ENCODE measurements around the gene PEAK1. TPM values are rescaled to one million over a fixed set of nuclear protein-coding genes. Genes with fewer than 3 reads are reported as not detected.

PEAK1 gene
- total RNA-seq, 1 experiment from 2014 or later, result 21.2 TPM

DNA sequence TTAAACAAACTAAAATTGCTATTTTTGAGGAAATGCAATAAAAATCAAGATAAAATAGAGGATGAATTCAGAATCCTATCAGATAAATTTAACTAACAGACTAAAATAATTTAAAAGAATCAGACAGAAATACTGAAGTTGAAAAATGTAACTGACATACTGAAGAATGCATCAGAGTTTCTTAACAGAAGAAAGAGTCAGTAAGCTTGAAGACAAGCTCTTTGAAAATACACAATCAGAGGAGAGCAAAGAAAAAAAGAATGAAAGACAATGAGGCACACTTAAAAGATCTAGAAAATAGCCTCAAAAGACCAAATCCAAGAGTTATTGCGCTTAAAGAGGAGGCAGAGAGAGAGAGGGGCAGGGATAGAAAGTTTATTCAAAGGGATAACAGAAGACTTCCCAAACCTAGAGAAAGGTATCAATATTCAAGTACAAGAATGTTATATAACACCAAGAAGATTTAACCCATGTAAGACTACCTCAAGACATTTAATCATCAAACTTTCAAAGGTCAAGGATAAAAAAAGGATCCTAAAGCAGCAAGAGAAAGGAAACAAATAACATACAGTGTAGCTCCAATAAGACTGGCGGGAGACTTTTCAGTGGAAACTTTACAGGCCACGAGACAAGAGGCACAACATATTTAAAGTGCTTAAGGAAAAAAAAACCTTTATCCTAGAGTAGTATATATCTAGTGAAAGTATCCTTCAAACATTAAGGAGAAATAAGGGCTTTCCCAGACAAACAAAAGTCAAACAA is 24.7 kb downstream of the PEAK1 start:
- Histone ChIP-seq H3K79me2 (ENCODE audit: insufficient read depth, low read length) (peaks cover 4% of the 10 kb centered on the region; the same call in 1 of the 2 replicates), H2BK120ac (ENCODE audit: low read depth, low read length, poor library complexity, severe bottlenecking) (no peak overlapping the region), H2BK15ac (ENCODE audit: low read depth, low read length) (no peak overlapping the region), H3K4ac (ENCODE audit: low read depth, low read length) (no peak overlapping the region), H4K20me1 (ENCODE audit: control insufficient read depth, insufficient read depth, insufficient read length) (no peaks in the 10 kb centered on the region), H2BK20ac (ENCODE audit: low read depth, low read length, poor library complexity, severe bottlenecking) (no peak overlapping the region), H3K9me3 (ENCODE audit: control insufficient read depth, low read depth, low read length) (no peaks in the 10 kb centered on the region), H3K4me2 (ENCODE audit: insufficient read depth, insufficient read length, low read length) (no peak overlapping the region), H3T11ph (ENCODE audit: low read length) (no peak overlapping the region), H3K27me3 (ENCODE audit: insufficient read depth, low read length) (no peaks in the 10 kb centered on the region), H2BK5ac (ENCODE audit: insufficient read length, low read length) (no peak overlapping the region), H4K5ac (ENCODE audit: insufficient read length, low read depth, low read length) (no peak overlapping the region), H2AK5ac (ENCODE audit: insufficient read length, low read length) (no peak overlapping the region), H2BK12ac (ENCODE audit: insufficient read length, low read depth, low read length) (no peak overlapping the region), H3K27ac (ENCODE audit: insufficient read length, low read depth, low read length) (no peak overlapping the region), H3K79me1 (ENCODE audit: insufficient read depth, low read depth, low read length, poor library complexity, severe bottlenecking) (peaks cover 3% of the 10 kb centered on the region), H3K4me1 (ENCODE audit: insufficient read depth, low read length) (no peaks in the 10 kb centered on the region), H3K23me2 (ENCODE audit: insufficient read length, low read depth, low read length, poor library complexity, severe bottlenecking) (no peaks in the 10 kb centered on the region), H3K56ac (ENCODE audit: insufficient read length, low read depth, low read length) (no peak overlapping the region), H2AFZ (ENCODE audit: low read length) (no peak overlapping the region), H3K14ac (ENCODE audit: insufficient read depth, low read length) (no peak overlapping the region), H4K8ac (replicated peaks; ENCODE audit: insufficient read length, low read depth, low read length) (no peak overlapping the region), H4K91ac (ENCODE audit: insufficient read length, low read depth, low read length) (no peak overlapping the region), H3K18ac (ENCODE audit: insufficient read length, low read depth, low read length) (no peak overlapping the region), H3K23ac (ENCODE audit: insufficient read length, low read depth, low read length) (no peak overlapping the region), H3K9ac (ENCODE audit: extremely low read depth, insufficient read length, low read length) (no peak overlapping the region)
- H3K4me1 Mint-ChIP-seq, result peaks cover 0 to 6% of the 10 kb centered on the region in 2 experiments; a peak in 1 of 4 replicates
- no CpG with 5 or more reads among the region's 3 CpGs for WGBS (ENCODE audit: extremely low coverage, insufficient read length, low lambda C conversion rate)
- no peak for DNase-seq
- H3K9me3 Mint-ChIP-seq, result peaks cover 34 to 40% of the 10 kb centered on the region in 2 experiments
- H3K36me3 Mint-ChIP-seq (ENCODE audit: insufficient read depth in 1 of 3, low read depth in 3 of 3), result peaks cover 23 to 53% (median 24%) of the 10 kb centered on the region in 3 experiments
- no peak overlapping the region for H3K27ac Mint-ChIP-seq
- H3K4me3 Mint-ChIP-seq, result no peak overlapping the region
- TF ChIP-seq, protein P1, sequence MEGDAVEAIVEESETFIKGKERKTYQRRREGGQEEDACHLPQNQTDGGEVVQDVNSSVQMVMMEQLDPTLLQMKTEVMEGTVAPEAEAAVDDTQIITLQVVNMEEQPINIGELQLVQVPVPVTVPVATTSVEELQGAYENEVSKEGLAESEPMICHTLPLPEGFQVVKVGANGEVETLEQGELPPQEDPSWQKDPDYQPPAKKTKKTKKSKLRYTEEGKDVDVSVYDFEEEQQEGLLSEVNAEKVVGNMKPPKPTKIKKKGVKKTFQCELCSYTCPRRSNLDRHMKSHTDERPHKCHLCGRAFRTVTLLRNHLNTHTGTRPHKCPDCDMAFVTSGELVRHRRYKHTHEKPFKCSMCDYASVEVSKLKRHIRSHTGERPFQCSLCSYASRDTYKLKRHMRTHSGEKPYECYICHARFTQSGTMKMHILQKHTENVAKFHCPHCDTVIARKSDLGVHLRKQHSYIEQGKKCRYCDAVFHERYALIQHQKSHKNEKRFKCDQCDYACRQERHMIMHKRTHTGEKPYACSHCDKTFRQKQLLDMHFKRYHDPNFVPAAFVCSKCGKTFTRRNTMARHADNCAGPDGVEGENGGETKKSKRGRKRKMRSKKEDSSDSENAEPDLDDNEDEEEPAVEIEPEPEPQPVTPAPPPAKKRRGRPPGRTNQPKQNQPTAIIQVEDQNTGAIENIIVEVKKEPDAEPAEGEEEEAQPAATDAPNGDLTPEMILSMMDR (conservative IDR thresholded peaks at IDR 0.05), result no peak
- H3K27me3 Mint-ChIP-seq (ENCODE audit: low read depth), result no peaks in the 10 kb centered on the region

All from H9 (cell line).